HG03159 (cell line): ENCODE measurements around the gene STMN3.

Experiments used
- ATAC-seq: cut with Tn5 transposase; IDR thresholded peaks from one replicate; pipeline ENCODE4 v1.9.1; 2021; ENCODE audit warnings: mild to moderate bottlenecking, moderate library complexity; ENCODE audit not compliant: unreplicated experiment

The STMN3 gene

GRCh38 chr20:63692436-63693082, 39.3 kb upstream of the STMN3 start:
- ATAC-seq = no peak

- no peak for ATAC-seq
These were observed 38.6 kb upstream of the STMN3 start for GRCh38 chr20:63691711-63692435.

GRCh38 chr20:63690898-63691710, 37.9 kb upstream of the STMN3 start:
- no peak for ATAC-seq

GRCh38 chr20:63690003-63690897, 37.0 kb upstream of the STMN3 start:
- no peak for ATAC-seq

- no peak for ATAC-seq
These were observed 36.1 kb upstream of the STMN3 start for GRCh38 chr20:63689046-63690002.

- no peak for ATAC-seq
These were observed 35.2 kb upstream of the STMN3 start for GRCh38 chr20:63688228-63689045.

GRCh38 chr20:63687419-63688178, 34.4 kb upstream of the STMN3 start:
- ATAC-seq = no peak

- ATAC-seq = no peak
These were observed 33.5 kb upstream of the STMN3 start for GRCh38 chr20:63686492-63687321.

- ATAC-seq = no peak
These were observed 32.9 kb upstream of the STMN3 start for GRCh38 chr20:63686094-63686491.

GRCh38 chr20:63685269-63686026, 32.2 kb upstream of the STMN3 start:
- ATAC-seq = no peak

- no peak for ATAC-seq
These were observed 29.3 kb upstream of the STMN3 start for GRCh38 chr20:63682384-63683139.

GRCh38 chr20:63681609-63682142, 28.5 kb upstream of the STMN3 start:
- no peak for ATAC-seq

- ATAC-seq = no peak
These were observed 27.8 kb upstream of the STMN3 start for GRCh38 chr20:63680857-63681608.

- ATAC-seq = no peak
These were observed 27.2 kb upstream of the STMN3 start for GRCh38 chr20:63680427-63680826.

GRCh38 chr20:63679799-63680305, 26.6 kb upstream of the STMN3 start:
- no peak for ATAC-seq
